ENCODE data around the gene SCYGR2. TPM values are rescaled to one million over a fixed set of nuclear protein-coding genes. Genes with fewer than 3 reads are reported as not detected.

The SCYGR2 gene
- total and polyA plus RNA-seq, 2 of the 8 experiments (the other 6 are each of a cell fraction or from before 2014, with no cell fraction given) = not detected

- H3K4me2 ChIP-seq (ENCODE audit: insufficient read depth in 1 of 2, low read depth in 2 of 2, low read length in 2 of 2) = no peak overlapping the region
- H3K9me3 ChIP-seq (ENCODE audit: insufficient read depth in 2 of 2, low read depth in 1 of 2, low read length in 1 of 2) = no peaks in the 10 kb centered on the region
- ChIA-PET CTCF (ENCODE audit: partially characterized antibody) (interaction anchor here (0.9 to 1.8 kb wide), 5 partner anchors 11 to 153 kb away, joined by 3 to 8 read pairs (median 4); no protein-coding TSS in a partner anchor), POLR2A (ENCODE audit: partially characterized antibody) (no interaction called here)
- H3K4me1 ChIP-seq (replicated peaks in 1 of 4; ENCODE audit: control insufficient read depth in 3 of 4, insufficient read depth in 4 of 4, low read length in 3 of 4) = peaks cover 0 to 5% (median 1%) of the 10 kb centered on the region in 4 experiments; a peak in 1 of 7 replicates
- no peak overlapping the region for H3K56ac ChIP-seq (replicated peaks; ENCODE audit: insufficient read length, low read depth, low read length)
- H3K23me2 ChIP-seq (ENCODE audit: low read depth, low read length) = 0 out of 2 replicates have a peak, but pooled peaks cover 3% of the 10 kb centered on the region
- no peaks in the 10 kb centered on the region for H3K27me3 ChIP-seq (replicated peaks in 1 of 4; ENCODE audit: control insufficient read depth in 3 of 4, extremely low read depth in 1 of 4, insufficient read depth in 3 of 4, low read length in 3 of 4)
- no peak overlapping the region for H2AK5ac ChIP-seq (ENCODE audit: low read depth, low read length)
- H3K23ac ChIP-seq (ENCODE audit: insufficient read length) = no peak overlapping the region
- WGBS, 2 experiments (ENCODE audit: extremely low coverage in 1 of 2, insufficient coverage in 1 of 2, insufficient read length in 1 of 2, insufficient replicate concordance in 2 of 2, low coverage in 1 of 2, low lambda C conversion rate in 2 of 2, missing lambda C conversion rate in 1 of 2) = 84% methylated on average over 11 of the region's 11 CpGs; no CpG with 5 or more reads in 1 of the 2 experiments
- H2BK15ac ChIP-seq (ENCODE audit: low read length) = no peak overlapping the region
- no peak overlapping the region for H4K91ac ChIP-seq (replicated peaks; ENCODE audit: insufficient read length, low read length)
- no peak overlapping the region for H2AFZ ChIP-seq (ENCODE audit: low read length)
- no peak overlapping the region for H3K9ac ChIP-seq (replicated peaks in 1 of 4; ENCODE audit: extremely low read depth in 1 of 4, low read depth in 3 of 4, low read length in 3 of 4)
- no peak overlapping the region for H3K14ac ChIP-seq (ENCODE audit: insufficient read length)
- H4K20me1 ChIP-seq (replicated peaks in 1 of 2; ENCODE audit: control insufficient read depth in 1 of 2, insufficient read depth in 2 of 2, low read length in 2 of 2) = no peaks in the 10 kb centered on the region
- H3K4ac ChIP-seq (replicated peaks; ENCODE audit: insufficient read length, low read depth, low read length) = no peak overlapping the region
- no peak overlapping the region for H2BK12ac ChIP-seq (ENCODE audit: low read depth, low read length)
- H4K5ac ChIP-seq (ENCODE audit: insufficient read length, low read depth, low read length) = no peak overlapping the region
- no peak overlapping the region for H4K8ac ChIP-seq (ENCODE audit: extremely low read depth, insufficient read depth, low read length)
- H3K79me2 ChIP-seq (ENCODE audit: control insufficient read depth in 1 of 2, insufficient read depth in 2 of 2, low read length in 2 of 2) = no peaks in the 10 kb centered on the region
- no peak for FAIRE-seq
- no peak overlapping the region for H3K18ac ChIP-seq (ENCODE audit: extremely low read depth, low read length)
- DNase-seq (ENCODE audit: low read depth in 1 of 2, low spot score in 2 of 2) = no peak
- H2BK5ac ChIP-seq (ENCODE audit: low read depth, low read length) = no peak overlapping the region
- H3K27ac ChIP-seq (ENCODE audit: low read depth, low read length) = no peak overlapping the region
- TF ChIP-seq ATF3 (IDR thresholded peaks at IDR 0.05; ENCODE audit: insufficient read depth, low read depth, low read length) = no peak
- TF ChIP-seq RAD21 (IDR thresholded peaks at IDR 0.05 in 1 of 2, conservative IDR thresholded peaks at IDR 0.05 in 1 of 2; ENCODE audit: low read depth in 2 of 2, low read length in 2 of 2) = no peak
- TF ChIP-seq FOSL1 (IDR thresholded peaks at IDR 0.05; ENCODE audit: insufficient read depth, low read depth, low read length) = no peak
- TF ChIP-seq POLR2AphosphoS5 (IDR thresholded peaks at IDR 0.05; ENCODE audit: low read depth, low read length) = no peak
- TF ChIP-seq CTCF (IDR thresholded peaks at IDR 0.05; ENCODE audit: control extremely low read depth in 1 of 3, insufficient read depth in 1 of 3, low read depth in 1 of 3, low read length in 3 of 3) = no peak
- no peak for TF ChIP-seq NRF1 (IDR thresholded peaks at IDR 0.05; ENCODE audit: low read depth, low read length)
- no peak for TF ChIP-seq CEBPB (IDR thresholded peaks at IDR 0.05; ENCODE audit: low read depth, low read length)
- TF ChIP-seq EP300 (IDR thresholded peaks at IDR 0.05; ENCODE audit: borderline replicate concordance in 1 of 2, low read depth in 2 of 2, low read length in 2 of 2) = no peak
- no peak for TF ChIP-seq POU5F1 (IDR thresholded peaks at IDR 0.05; ENCODE audit: low read depth, low read length)
- no peaks in the 10 kb centered on the region for H3K36me3 ChIP-seq (ENCODE audit: control insufficient read depth in 2 of 4, insufficient read depth in 4 of 4, low read length in 3 of 4)
- no peak overlapping the region for H3K4me3 ChIP-seq (ENCODE audit: extremely low read depth in 1 of 4, insufficient read depth in 2 of 4, low read depth in 3 of 4, low read length in 4 of 4)
- H2BK20ac ChIP-seq (ENCODE audit: low read length) = no peak overlapping the region
- no peak overlapping the region for H2BK120ac ChIP-seq (replicated peaks; ENCODE audit: low read depth, low read length)
- no peaks in the 10 kb centered on the region for H3K79me1 ChIP-seq (ENCODE audit: low read depth, low read length)
Measured at GRCh38 chr2:227612546-227613271, 14.0 kb downstream of the SCYGR2 start.
